Measurements from ENCODE around the gene CARMIL3.

DNA sequence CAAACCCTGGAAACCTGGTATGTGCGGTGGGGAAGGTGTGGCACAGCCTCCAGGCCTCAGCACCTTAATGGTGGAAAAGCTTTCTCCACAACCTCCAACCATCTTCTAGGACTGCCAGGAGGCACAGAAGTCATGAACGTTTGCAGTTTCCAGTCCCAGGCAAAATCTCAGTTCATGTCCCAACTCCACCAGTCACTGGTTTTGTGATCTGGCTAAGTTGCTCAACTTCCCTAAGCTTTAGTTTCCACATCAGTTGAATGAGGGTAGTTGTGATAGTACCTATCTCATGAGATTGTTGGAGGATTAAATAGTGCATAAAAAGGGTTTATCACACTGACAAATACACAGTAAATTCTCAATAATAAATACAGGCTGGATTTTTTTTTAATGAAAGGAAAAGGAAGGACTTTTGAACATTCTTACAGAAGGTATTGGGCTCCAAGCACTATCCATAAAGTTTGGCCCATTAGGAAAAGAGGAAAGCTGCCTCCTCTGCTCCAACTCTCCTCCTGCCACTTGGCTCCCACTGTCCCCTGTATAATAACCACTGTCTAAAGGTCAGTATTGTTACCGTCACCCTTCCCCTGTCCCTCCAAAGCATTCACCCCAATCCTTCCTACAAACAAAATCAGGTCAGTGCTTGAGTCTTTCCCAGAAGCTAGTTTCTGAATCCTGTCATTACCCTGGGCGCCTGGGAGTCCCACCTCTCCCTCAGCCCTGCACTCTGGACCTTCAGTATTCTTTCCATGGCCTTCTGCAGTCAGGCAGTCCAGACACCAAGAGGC is 48.6 kb downstream of the CARMIL3 start:
- TF ChIP-seq, protein P1, sequence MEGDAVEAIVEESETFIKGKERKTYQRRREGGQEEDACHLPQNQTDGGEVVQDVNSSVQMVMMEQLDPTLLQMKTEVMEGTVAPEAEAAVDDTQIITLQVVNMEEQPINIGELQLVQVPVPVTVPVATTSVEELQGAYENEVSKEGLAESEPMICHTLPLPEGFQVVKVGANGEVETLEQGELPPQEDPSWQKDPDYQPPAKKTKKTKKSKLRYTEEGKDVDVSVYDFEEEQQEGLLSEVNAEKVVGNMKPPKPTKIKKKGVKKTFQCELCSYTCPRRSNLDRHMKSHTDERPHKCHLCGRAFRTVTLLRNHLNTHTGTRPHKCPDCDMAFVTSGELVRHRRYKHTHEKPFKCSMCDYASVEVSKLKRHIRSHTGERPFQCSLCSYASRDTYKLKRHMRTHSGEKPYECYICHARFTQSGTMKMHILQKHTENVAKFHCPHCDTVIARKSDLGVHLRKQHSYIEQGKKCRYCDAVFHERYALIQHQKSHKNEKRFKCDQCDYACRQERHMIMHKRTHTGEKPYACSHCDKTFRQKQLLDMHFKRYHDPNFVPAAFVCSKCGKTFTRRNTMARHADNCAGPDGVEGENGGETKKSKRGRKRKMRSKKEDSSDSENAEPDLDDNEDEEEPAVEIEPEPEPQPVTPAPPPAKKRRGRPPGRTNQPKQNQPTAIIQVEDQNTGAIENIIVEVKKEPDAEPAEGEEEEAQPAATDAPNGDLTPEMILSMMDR (IDR thresholded peaks at IDR 0.05) = no peak
- no peak for TF ChIP-seq ZFX (IDR thresholded peaks at IDR 0.05; ENCODE audit: borderline replicate concordance)
